HG03025 (cell line): Measurements from ENCODE around the gene STX8.

ENCODE experiments used
- ATAC-seq: cut with Tn5 transposase; IDR thresholded peaks from one replicate; pipeline ENCODE4 v1.9.1; 2021; ENCODE audit warnings: mild to moderate bottlenecking, moderate library complexity; ENCODE audit not compliant: unreplicated experiment, low FRiP score

STX8 gene

DNA sequence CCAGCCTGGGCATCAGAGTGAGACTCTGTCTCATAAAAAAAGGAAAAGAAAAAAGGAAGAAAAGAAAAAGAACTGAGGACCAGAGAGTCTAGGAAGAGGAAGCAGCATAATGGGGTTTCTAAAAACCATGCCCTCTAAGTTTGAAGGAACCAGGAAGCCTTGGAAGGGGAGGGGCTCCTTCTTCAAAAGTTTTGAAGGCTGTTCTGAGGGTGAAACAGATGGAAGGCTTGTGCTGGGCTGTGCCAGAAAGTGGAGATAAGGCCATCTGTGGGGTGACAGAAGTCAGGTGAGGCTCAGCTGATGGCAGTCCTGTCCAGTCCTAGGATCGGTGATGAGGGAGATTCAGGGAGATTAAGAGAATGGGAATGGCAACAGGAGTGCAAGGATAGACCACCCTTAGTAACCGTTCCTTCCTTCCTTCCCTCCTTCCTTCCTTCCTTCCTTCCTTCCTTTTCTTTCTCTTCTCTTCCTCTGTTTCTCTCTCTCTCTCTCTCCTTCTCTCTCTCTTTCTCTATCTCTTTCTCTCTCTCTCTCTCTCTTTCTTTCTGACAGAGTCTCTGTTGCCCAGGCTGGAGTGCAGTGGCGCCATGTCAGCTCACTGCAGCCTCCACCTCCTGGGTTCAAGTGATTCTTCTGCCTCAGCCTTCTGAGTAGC lies 371.7 kb downstream of the STX8 start:
- no peak for ATAC-seq

GRCh38 chr17:9202532-9202931 lies 373.1 kb downstream of the STX8 start:
- no peak for ATAC-seq

- no peak for ATAC-seq
Measured at GRCh38 chr17:9200699-9201359, 374.8 kb downstream of the STX8 start.
